Neural progenitor cell (in vitro differentiated cells): ENCODE results near the gene TSHZ2. TPM values are rescaled to one million over a fixed set of nuclear protein-coding genes. Genes with fewer than 3 reads are reported as not detected.
"Not testable (repeated sequence)": the region's sequence is repeated elsewhere in the genome, so short reads cannot be mapped to it uniquely, and the experiment has no call there.

Experiments used
- DNase-seq: peaks from one replicate; pipeline ENCODE4 v3.0.0-alpha.2; 2016; ENCODE audit warnings: low spot score
- H2AFZ ChIP-seq: fragments of 200-600 bp; sonication (generic); replicated peaks from 2 replicates; pipeline ENCODE4 v1.6.1; 2016; ENCODE audit warnings: antibody characterized with exemption
- H3F3A ChIP-seq: fragments of 200-600 bp; sonication (generic); 2 replicates; pipeline ENCODE4 v1.6.1; 2016; ENCODE audit warnings: antibody characterized with exemption, low read depth
- H3K27ac ChIP-seq: fragments of 200-600 bp; sonication (generic); 2 replicates; pipeline ENCODE4 v1.5.1; 2016; ENCODE audit warnings: mild to moderate bottlenecking
- H3K27me3 ChIP-seq: fragments of 200-600 bp; sonication (generic); 2 replicates; pipeline ENCODE4 v1.6.1; 2016; ENCODE audit warnings: mild to moderate bottlenecking, moderate library complexity
- H3K36me3 ChIP-seq: fragments of 200-600 bp; sonication (generic); 2 replicates; pipeline ENCODE4 v1.5.1; 2016
- H3K4me1 ChIP-seq: fragments of 200-600 bp; sonication (generic); 2 replicates; pipeline ENCODE4 v1.6.1; 2016; ENCODE audit warnings: mixed run types
- H3K4me2 ChIP-seq: fragments of 200-600 bp; sonication (generic); 2 replicates; pipeline ENCODE4 v1.6.1; 2016
- H3K4me3 ChIP-seq: fragments of 200-600 bp; sonication (generic); 2 replicates; pipeline ENCODE4 v1.5.1; 2016
- H3K79me2 ChIP-seq: fragments of 200-600 bp; sonication (generic); 2 replicates; pipeline ENCODE4 v1.6.1; 2016; ENCODE audit warnings: low read depth
- H3K9ac ChIP-seq: fragments of 200-600 bp; sonication (generic); 2 replicates; pipeline ENCODE4 v1.6.1; 2016
- H3K9me3 ChIP-seq: fragments of 200-600 bp; sonication (generic); 2 replicates; pipeline ENCODE4 v1.5.1; 2016; ENCODE audit warnings: low read depth
- H4K20me1 ChIP-seq: fragments of 200-600 bp; sonication (generic); 2 replicates; pipeline ENCODE4 v1.6.1; 2016; ENCODE audit warnings: low read depth
- H3K27ac Mint-ChIP-seq: 3 replicates; pipeline ENCODE4 v1.8.0; 2021; ENCODE audit warnings: mixed read lengths
- H3K27me3 Mint-ChIP-seq: 2 replicates; pipeline ENCODE4 v1.8.0; 2022; ENCODE audit warnings: low read depth, mild to moderate bottlenecking, inconsistent platforms, moderate library complexity, mixed read lengths; ENCODE audit not compliant: insufficient read depth
- H3K36me3 Mint-ChIP-seq: 3 replicates; pipeline ENCODE4 v1.8.0; 2021; ENCODE audit warnings: mixed read lengths
- H3K4me1 Mint-ChIP-seq: 3 replicates; pipeline ENCODE4 v1.8.0; 2021; ENCODE audit warnings: mixed read lengths
- H3K4me3 Mint-ChIP-seq: 3 replicates; pipeline ENCODE4 v1.8.0; 2021; ENCODE audit warnings: mild to moderate bottlenecking, moderate library complexity, mixed read lengths
- H3K9me3 Mint-ChIP-seq: 3 replicates; pipeline ENCODE4 v1.8.0; 2020; ENCODE audit warnings: mixed read lengths
- CTCF ChIP-seq: fragments of 200-600 bp; sonication (generic); IDR thresholded peaks from 2 replicates; pipeline ENCODE4 v1.5.1; 2017; ENCODE audit warnings: antibody characterized with exemption, mild to moderate bottlenecking
- EZH2 ChIP-seq: fragments of 200-600 bp; sonication (generic); IDR thresholded peaks from 2 replicates; pipeline ENCODE4 v1.6.1; 2017; ENCODE audit warnings: antibody characterized with exemption, mild to moderate bottlenecking, moderate library complexity
- EZH2phosphoT487 ChIP-seq: fragments of 200-600 bp; sonication (generic); IDR thresholded peaks from 2 replicates; pipeline ENCODE4 v1.6.1; 2017; ENCODE audit warnings: antibody characterized with exemption
- total RNA-seq: library from RNA; depleted of rRNA; stranded (reverse); fragments of >200 nt; gene quantifications from 2 replicates; pipeline ENCODE4 v1.2.3, GENCODE V29; 2015; ENCODE audit warnings: low replicate concordance

Gene TSHZ2
- total RNA-seq, 1 donor from 2014 or later, result 1.8 TPM

GRCh38 chr20:53023732-53024520, 51.8 kb downstream of the TSHZ2 start:
- H4K20me1 ChIP-seq, result no peaks in the 10 kb centered on the region
- no peak overlapping the region for H2AFZ ChIP-seq
- H3F3A ChIP-seq, result no peaks in the 10 kb centered on the region
- peaks cover 1% of the 10 kb centered on the region for H3K36me3 Mint-ChIP-seq
- H3K27ac Mint-ChIP-seq, result no peak overlapping the region
- no peaks in the 10 kb centered on the region for H3K27me3 ChIP-seq
- peaks cover 7% of the 10 kb centered on the region for H3K4me1 ChIP-seq
- no peak overlapping the region for H3K4me3 Mint-ChIP-seq
- H3K9me3 ChIP-seq, result no peaks in the 10 kb centered on the region
- H3K4me1 Mint-ChIP-seq, result peaks cover 10% of the 10 kb centered on the region
- H3K9ac ChIP-seq, result no peak overlapping the region
- H3K79me2 ChIP-seq, result no peaks in the 10 kb centered on the region
- H3K36me3 ChIP-seq, result no peaks in the 10 kb centered on the region
- no peak overlapping the region for H3K27ac ChIP-seq
- TF ChIP-seq EZH2 (no peak), EZH2phosphoT487 (no peak), CTCF (no peak)
- H3K4me2 ChIP-seq, result no peak overlapping the region
- DNase-seq, result no peak
- H3K9me3 Mint-ChIP-seq, result peaks cover 5% of the 10 kb centered on the region
- H3K27me3 Mint-ChIP-seq, result no peaks in the 10 kb centered on the region
- no peak overlapping the region for H3K4me3 ChIP-seq

- not testable (repeated sequence) for H3K9me3 ChIP-seq, H3K27ac ChIP-seq, H4K20me1 ChIP-seq, H3K9me3 Mint-ChIP-seq, H3K36me3 ChIP-seq, H3K27me3 ChIP-seq, H3K36me3 Mint-ChIP-seq, H3K27ac Mint-ChIP-seq, H3K4me2 ChIP-seq, H3K4me3 ChIP-seq, H3K27me3 Mint-ChIP-seq, H3K79me2 ChIP-seq, DNase-seq, H3K9ac ChIP-seq, H3K4me3 Mint-ChIP-seq, H3K4me1 ChIP-seq, H3F3A ChIP-seq, H2AFZ ChIP-seq
- H3K4me1 Mint-ChIP-seq, result peaks cover 10% of the 10 kb centered on the region
Measured at GRCh38 chr20:53024653-53025052, 52.5 kb downstream of the TSHZ2 start.

GRCh38 chr20:53027089-53027488, 54.9 kb downstream of the TSHZ2 start:
- no peak for DNase-seq
- no peak overlapping the region for H3K4me3 Mint-ChIP-seq
- Histone ChIP-seq H3K4me1 (peaks cover 7% of the 10 kb centered on the region), H3K4me2 (no peak overlapping the region), H3F3A (no peaks in the 10 kb centered on the region), H3K4me3 (no peak overlapping the region), H3K27ac (no peak overlapping the region), H3K79me2 (no peaks in the 10 kb centered on the region), H3K9me3 (no peaks in the 10 kb centered on the region), H3K27me3 (no peaks in the 10 kb centered on the region), H3K9ac (no peak overlapping the region), H4K20me1 (no peaks in the 10 kb centered on the region), H2AFZ (no peak overlapping the region), H3K36me3 (no peaks in the 10 kb centered on the region)
- H3K27me3 Mint-ChIP-seq, result no peaks in the 10 kb centered on the region
- no peak for TF ChIP-seq EZH2
- no peak for TF ChIP-seq EZH2phosphoT487
- no peak for TF ChIP-seq CTCF
- peaks cover 10% of the 10 kb centered on the region for H3K4me1 Mint-ChIP-seq
- no peak overlapping the region for H3K27ac Mint-ChIP-seq
- H3K9me3 Mint-ChIP-seq, result no peaks in the 10 kb centered on the region
- H3K36me3 Mint-ChIP-seq, result no peaks in the 10 kb centered on the region

GRCh38 chr20:53028337-53029007, 56.3 kb downstream of the TSHZ2 start:
- Mint-ChIP-seq H3K4me3 (no peak overlapping the region), H3K4me1 (peaks cover 5% of the 10 kb centered on the region), H3K36me3 (no peaks in the 10 kb centered on the region), H3K9me3 (no peaks in the 10 kb centered on the region), H3K27ac (no peak overlapping the region), H3K27me3 (no peaks in the 10 kb centered on the region)
- Histone ChIP-seq H3K79me2 (no peaks in the 10 kb centered on the region), H3K9ac (no peak overlapping the region), H4K20me1 (no peaks in the 10 kb centered on the region), H3K9me3 (no peaks in the 10 kb centered on the region), H3K27me3 (no peaks in the 10 kb centered on the region), H3K4me2 (no peak overlapping the region), H3K4me1 (peaks cover 7% of the 10 kb centered on the region), H2AFZ (no peak overlapping the region), H3K36me3 (no peaks in the 10 kb centered on the region), H3K27ac (no peak overlapping the region), H3K4me3 (no peak overlapping the region), H3F3A (no peaks in the 10 kb centered on the region)
- TF ChIP-seq CTCF (no peak), EZH2phosphoT487 (no peak), EZH2 (no peak)
- no peak for DNase-seq
